ENCODE measurements around the gene MISP.
"Not testable (repeated sequence)": the region's sequence is repeated elsewhere in the genome, so short reads cannot be mapped to it uniquely, and the experiment has no call there.

The MISP gene

GRCh38 chr19:743168-743687 is 7.7 kb upstream of the MISP start:
- Histone ChIP-seq H3K4me3 (no peak overlapping the region), H3K27ac (no peak overlapping the region)

- not testable (repeated sequence) for H3K4me3 ChIP-seq, H3K27ac ChIP-seq
Observed at GRCh38 chr19:745138-745537, 5.8 kb upstream of the MISP start.

- no peak overlapping the region for H3K27ac ChIP-seq
Observed at GRCh38 chr19:746208-746819, 4.6 kb upstream of the MISP start.

GRCh38 chr19:746956-747355 is 4.0 kb upstream of the MISP start:
- Histone ChIP-seq H3K4me3 (no peak overlapping the region), H3K27ac (no peak overlapping the region)

More at GRCh38 chr19:746208-746819, 4.6 kb upstream of the MISP start:
- no peak overlapping the region for H3K4me3 ChIP-seq

GRCh38 chr19:747432-748273 is 3.3 kb upstream of the MISP start:
- H3K27ac ChIP-seq: no peak overlapping the region
- no peak overlapping the region for H3K4me3 ChIP-seq

- no peak overlapping the region for H3K27ac ChIP-seq
Observed at GRCh38 chr19:748274-748598, 2.7 kb upstream of the MISP start.

GRCh38 chr19:749811-750210 is 1.1 kb upstream of the MISP start:
- Histone ChIP-seq H3K27ac (no peak overlapping the region), H3K4me3 (no peak overlapping the region)

More at GRCh38 chr19:748274-748598, 2.7 kb upstream of the MISP start:
- H3K4me3 ChIP-seq: no peak overlapping the region

- Histone ChIP-seq H3K4me3 (no peak overlapping the region), H3K27ac (peak overlapping the region in 3 of 21 experiments; percentile 17 to 61 (median 29))
Observed at GRCh38 chr19:751501-752341, 809 bp downstream of the MISP start.

GRCh38 chr19:752652-753517 is 2.0 kb downstream of the MISP start:
- Histone ChIP-seq H3K4me3 (no peak overlapping the region), H3K27ac (peak overlapping the region in 8 of 21 experiments; percentile 32 to 57 (median 51))

- H3K4me3 ChIP-seq: no peak overlapping the region
- no peak overlapping the region for H3K27ac ChIP-seq
Observed at GRCh38 chr19:754530-754929, 3.6 kb downstream of the MISP start.

- H3K27ac ChIP-seq: no peak overlapping the region
Observed at GRCh38 chr19:755063-755462, 4.2 kb downstream of the MISP start.

GRCh38 chr19:756236-756635 is 5.3 kb downstream of the MISP start:
- Histone ChIP-seq H3K27ac (no peak overlapping the region), H3K4me3 (no peak overlapping the region)

More at GRCh38 chr19:755063-755462, 4.2 kb downstream of the MISP start:
- H3K4me3 ChIP-seq: no peak overlapping the region

GRCh38 chr19:756821-757688 is 6.1 kb downstream of the MISP start:
- Histone ChIP-seq H3K27ac (no peak overlapping the region), H3K4me3 (no peak overlapping the region)

- Histone ChIP-seq H3K4me3 (no peak overlapping the region), H3K27ac (no peak overlapping the region)
Observed at GRCh38 chr19:757811-758668, 7.1 kb downstream of the MISP start.

- Histone ChIP-seq H3K4me3 (no peak overlapping the region), H3K27ac (no peak overlapping the region)
Observed at GRCh38 chr19:763181-763580, 12.3 kb downstream of the MISP start.

- Histone ChIP-seq H3K4me3 (no peak overlapping the region), H3K27ac (no peak overlapping the region)
Observed at GRCh38 chr19:763869-764268, 13.0 kb downstream of the MISP start.

- Histone ChIP-seq H3K4me3 (no peak overlapping the region), H3K27ac (no peak overlapping the region)
Observed at GRCh38 chr19:764301-764700, 13.4 kb downstream of the MISP start.

Measured in skin epidermis (tissue), 12 donors.